Mesothelial cell of epicardium (in vitro differentiated cells): Measurements from ENCODE around the gene PDE6B. TPM values are rescaled to one million over a fixed set of nuclear protein-coding genes. Genes with fewer than 3 reads are reported as not detected.

Experiments used
- DNase-seq, 2 experiments: peaks; one replicate each; pipeline ENCODE4 v3.0.0; 2021; ENCODE audit warnings: low spot score in 2 of 2; ENCODE audit not compliant: unreplicated experiment in 2 of 2
- H3K27ac Mint-ChIP-seq: 2 replicates; pipeline ENCODE4 v1.8.0; 2021; ENCODE audit warnings: mixed read lengths
- H3K27me3 Mint-ChIP-seq: 2 replicates; pipeline ENCODE4 v1.8.0; 2021; ENCODE audit warnings: low read depth, mixed read lengths
- H3K36me3 Mint-ChIP-seq: 2 replicates; pipeline ENCODE4 v1.8.0; 2021; ENCODE audit warnings: mixed read lengths
- H3K4me1 Mint-ChIP-seq: 2 replicates; pipeline ENCODE4 v1.8.0; 2021; ENCODE audit warnings: mixed read lengths
- H3K4me3 Mint-ChIP-seq: 2 replicates; pipeline ENCODE4 v1.8.0; 2021; ENCODE audit warnings: mild to moderate bottlenecking, moderate library complexity, mixed read lengths
- H3K9me3 Mint-ChIP-seq: 2 replicates; pipeline ENCODE4 v1.8.0; 2021; ENCODE audit warnings: mixed read lengths
- CTCF ChIP-seq: fragments of 200-600 bp; sonication (generic); IDR thresholded peaks from one replicate; pipeline ENCODE4 v1.5.0; 2021; ENCODE audit warnings: antibody characterized with exemption; ENCODE audit not compliant: unreplicated experiment
- total RNA-seq: library from RNA; stranded (reverse); gene quantifications from 3 replicates; pipeline ENCODE4 v1.2.1, GENCODE V29; 2021

The PDE6B gene
- total RNA-seq, 1 donor from 2014 or later, result 11.6 TPM

GRCh38 chr4:675980-676870, 50.9 kb downstream of the PDE6B start:
- Mint-ChIP-seq H3K36me3 (peaks cover 5% of the 10 kb centered on the region), H3K4me3 (peak overlapping the region; percentile 80), H3K27ac (peak overlapping the region; percentile 30), H3K27me3 (no peaks in the 10 kb centered on the region), H3K4me1 (peaks cover 17% of the 10 kb centered on the region), H3K9me3 (no peaks in the 10 kb centered on the region)
- no peak for DNase-seq
- no peak for TF ChIP-seq CTCF

GRCh38 chr4:676871-677235, 51.5 kb downstream of the PDE6B start:
- Mint-ChIP-seq H3K27ac (peak overlapping the region; percentile 25), H3K36me3 (peaks cover 5% of the 10 kb centered on the region), H3K4me3 (peak overlapping the region; percentile 17), H3K4me1 (peaks cover 17% of the 10 kb centered on the region), H3K27me3 (no peaks in the 10 kb centered on the region), H3K9me3 (no peaks in the 10 kb centered on the region)
- no peak for DNase-seq
- TF ChIP-seq CTCF, result no peak

GRCh38 chr4:677431-678293, 52.3 kb downstream of the PDE6B start:
- no peak overlapping the region for H3K27ac Mint-ChIP-seq
- no peak overlapping the region for H3K4me3 Mint-ChIP-seq
- peaks cover 17% of the 10 kb centered on the region for H3K4me1 Mint-ChIP-seq

GRCh38 chr4:678331-679103, 53.1 kb downstream of the PDE6B start:
- H3K4me1 Mint-ChIP-seq, result peaks cover 11% of the 10 kb centered on the region
- no peaks in the 10 kb centered on the region for H3K27me3 Mint-ChIP-seq
- no peak overlapping the region for H3K4me3 Mint-ChIP-seq
- no peaks in the 10 kb centered on the region for H3K36me3 Mint-ChIP-seq
- no peaks in the 10 kb centered on the region for H3K9me3 Mint-ChIP-seq
- H3K27ac Mint-ChIP-seq, result no peak overlapping the region
- no peak for DNase-seq
- TF ChIP-seq CTCF, result no peak

More at GRCh38 chr4:677431-678293, 52.3 kb downstream of the PDE6B start:
- H3K9me3 Mint-ChIP-seq, result no peaks in the 10 kb centered on the region
- DNase-seq, result no peak
- no peak for TF ChIP-seq CTCF
- no peaks in the 10 kb centered on the region for H3K27me3 Mint-ChIP-seq
- peaks cover 5% of the 10 kb centered on the region for H3K36me3 Mint-ChIP-seq

GRCh38 chr4:679104-679481, 53.7 kb downstream of the PDE6B start:
- DNase-seq, result no peak
- Mint-ChIP-seq H3K9me3 (no peaks in the 10 kb centered on the region), H3K4me3 (no peak overlapping the region), H3K27me3 (no peaks in the 10 kb centered on the region), H3K27ac (no peak overlapping the region), H3K4me1 (peaks cover 12% of the 10 kb centered on the region), H3K36me3 (no peaks in the 10 kb centered on the region)
- no peak for TF ChIP-seq CTCF
